NT2/D1 (cell line): ENCODE data around the gene ZNHIT1.
A peak's percentile ranks its signal among the peaks of the same experiment; 100 is the strongest.

Experiments
- DNase-seq: peaks from one replicate; pipeline ENCODE4 v3.0.0-alpha.2; 2011; ENCODE audit warnings: low read depth, low spot score
- H3K27me3 ChIP-seq: 2 replicates; pipeline ENCODE4 v1.6.0; 2011; ENCODE audit warnings: mild to moderate bottlenecking; ENCODE audit not compliant: insufficient read length, insufficient read depth
- H3K36me3 ChIP-seq: 2 replicates; pipeline ENCODE4 v1.6.1; 2011; ENCODE audit warnings: mild to moderate bottlenecking, low read length, mixed read lengths; ENCODE audit not compliant: insufficient read depth, insufficient read length
- H3K4me1 ChIP-seq: 2 replicates; pipeline ENCODE4 v1.5.1; 2011; ENCODE audit not compliant: insufficient read depth, insufficient read length
- H3K4me3 ChIP-seq: 2 replicates; pipeline ENCODE4 v1.5.1; 2011; ENCODE audit warnings: low read depth; ENCODE audit not compliant: insufficient read length
- H3K9ac ChIP-seq: 2 replicates; pipeline ENCODE4 v1.6.0; 2011; ENCODE audit warnings: low read depth; ENCODE audit not compliant: insufficient read length
- H3K9me3 ChIP-seq: 2 replicates; pipeline ENCODE4 v1.5.1; 2011; ENCODE audit warnings: mild to moderate bottlenecking, low read length; ENCODE audit not compliant: insufficient read depth
- SUZ12 ChIP-seq: IDR thresholded peaks from 2 replicates; pipeline ENCODE4 v1.6.1; 2011; ENCODE audit not compliant: insufficient read length, insufficient read depth; ENCODE audit errors: extremely low read depth
- YY1 ChIP-seq: IDR thresholded peaks from 2 replicates; pipeline ENCODE4 v1.6.1; 2011; ENCODE audit not compliant: insufficient read length, insufficient read depth
- ZNF274 ChIP-seq: IDR thresholded peaks from 2 replicates; pipeline ENCODE4 v1.6.1; 2011; ENCODE audit warnings: mild to moderate bottlenecking, low read depth, low read length

The ZNHIT1 gene

DNA sequence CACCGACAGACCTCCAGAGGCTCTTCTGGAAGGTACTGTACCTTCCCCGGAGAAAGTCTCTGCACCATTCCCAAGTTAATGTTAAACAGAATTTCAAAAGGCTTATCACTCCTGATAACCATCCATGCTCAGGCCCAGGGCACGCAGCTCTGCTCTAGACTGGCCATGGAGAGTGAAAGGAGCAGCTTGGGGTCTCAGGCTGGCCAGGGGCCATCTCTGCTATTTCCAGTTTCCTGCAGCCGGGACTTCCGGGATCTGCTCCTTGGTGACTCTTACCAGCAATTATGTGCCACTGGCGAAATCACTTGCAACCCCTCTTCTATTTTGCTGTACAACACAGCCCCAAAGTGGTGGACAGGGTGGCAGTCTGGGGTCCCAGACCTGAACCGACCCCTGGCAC lies 13.7 kb downstream of the ZNHIT1 start:
- Histone ChIP-seq H3K27me3 (no peaks in the 10 kb centered on the region), H3K4me3 (peak overlapping the region; percentile 5), H3K9ac (peak overlapping the region; percentile 9), H3K4me1 (peaks cover 12% of the 10 kb centered on the region), H3K9me3 (no peaks in the 10 kb centered on the region), H3K36me3 (peaks cover 18% of the 10 kb centered on the region)
- TF ChIP-seq SUZ12: no peak
- no peak for TF ChIP-seq YY1
- TF ChIP-seq ZNF274: no peak
- DNase-seq: no peak

- no peak for DNase-seq
- no peak for TF ChIP-seq SUZ12
- no peak for TF ChIP-seq YY1
- no peak for TF ChIP-seq ZNF274
- Histone ChIP-seq H3K4me3 (peak overlapping the region; percentile 30), H3K9ac (peak overlapping the region; percentile 67), H3K9me3 (no peaks in the 10 kb centered on the region), H3K27me3 (no peaks in the 10 kb centered on the region), H3K4me1 (peaks cover 12% of the 10 kb centered on the region), H3K36me3 (peaks cover 19% of the 10 kb centered on the region)
Observed at GRCh38 chr7:101232141-101232850, 14.3 kb downstream of the ZNHIT1 start.

- Histone ChIP-seq H3K9ac (no peak overlapping the region), H3K27me3 (no peaks in the 10 kb centered on the region), H3K4me3 (no peak overlapping the region), H3K4me1 (peaks cover 18% of the 10 kb centered on the region), H3K9me3 (no peaks in the 10 kb centered on the region), H3K36me3 (peaks cover 15% of the 10 kb centered on the region)
- TF ChIP-seq SUZ12 (no peak), ZNF274 (no peak), YY1 (no peak)
- DNase-seq: no peak
Observed at GRCh38 chr7:101233907-101234547, 16.1 kb downstream of the ZNHIT1 start.

DNA sequence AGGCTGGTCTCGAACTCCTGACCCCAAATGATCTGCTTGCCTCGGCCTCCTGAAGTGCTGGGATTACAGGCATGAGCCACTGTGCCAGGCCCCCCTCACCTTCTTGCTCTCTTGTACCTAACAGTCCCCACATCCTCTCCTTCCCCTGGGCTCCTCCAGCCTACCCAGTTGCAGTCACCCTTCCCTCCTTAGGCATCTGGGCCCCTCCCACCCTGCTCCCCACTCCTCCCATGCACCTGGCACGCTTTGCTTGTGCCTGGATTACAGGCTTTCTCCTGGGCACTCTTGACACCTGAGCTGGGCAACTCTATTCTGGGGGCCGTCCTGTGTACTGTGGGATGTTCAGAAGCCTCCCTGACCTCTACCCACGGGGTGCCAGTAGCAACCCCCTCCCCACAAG lies 16.7 kb downstream of the ZNHIT1 start:
- Histone ChIP-seq H3K4me1 (peaks cover 22% of the 10 kb centered on the region), H3K9me3 (no peaks in the 10 kb centered on the region), H3K9ac (no peak overlapping the region), H3K36me3 (peaks cover 20% of the 10 kb centered on the region), H3K4me3 (no peak overlapping the region), H3K27me3 (no peaks in the 10 kb centered on the region)
- TF ChIP-seq ZNF274: no peak
- TF ChIP-seq SUZ12: no peak
- TF ChIP-seq YY1: no peak
- DNase-seq: no peak

GRCh38 chr7:101235050-101235449 lies 17.1 kb downstream of the ZNHIT1 start:
- Histone ChIP-seq H3K36me3 (peaks cover 24% of the 10 kb centered on the region), H3K9ac (no peak overlapping the region), H3K4me3 (no peak overlapping the region), H3K27me3 (no peaks in the 10 kb centered on the region), H3K4me1 (peaks cover 22% of the 10 kb centered on the region), H3K9me3 (no peaks in the 10 kb centered on the region)
- no peak for DNase-seq
- no peak for TF ChIP-seq SUZ12
- TF ChIP-seq ZNF274: no peak
- no peak for TF ChIP-seq YY1

GRCh38 chr7:101235522-101235921 lies 17.6 kb downstream of the ZNHIT1 start:
- DNase-seq: no peak
- no peak for TF ChIP-seq YY1
- TF ChIP-seq ZNF274: no peak
- no peak for TF ChIP-seq SUZ12
- H3K4me1 ChIP-seq: peaks cover 20% of the 10 kb centered on the region
- peaks cover 28% of the 10 kb centered on the region for H3K36me3 ChIP-seq
- no peaks in the 10 kb centered on the region for H3K9me3 ChIP-seq
- no peak overlapping the region for H3K4me3 ChIP-seq
- no peaks in the 10 kb centered on the region for H3K27me3 ChIP-seq
- no peak overlapping the region for H3K9ac ChIP-seq

DNA sequence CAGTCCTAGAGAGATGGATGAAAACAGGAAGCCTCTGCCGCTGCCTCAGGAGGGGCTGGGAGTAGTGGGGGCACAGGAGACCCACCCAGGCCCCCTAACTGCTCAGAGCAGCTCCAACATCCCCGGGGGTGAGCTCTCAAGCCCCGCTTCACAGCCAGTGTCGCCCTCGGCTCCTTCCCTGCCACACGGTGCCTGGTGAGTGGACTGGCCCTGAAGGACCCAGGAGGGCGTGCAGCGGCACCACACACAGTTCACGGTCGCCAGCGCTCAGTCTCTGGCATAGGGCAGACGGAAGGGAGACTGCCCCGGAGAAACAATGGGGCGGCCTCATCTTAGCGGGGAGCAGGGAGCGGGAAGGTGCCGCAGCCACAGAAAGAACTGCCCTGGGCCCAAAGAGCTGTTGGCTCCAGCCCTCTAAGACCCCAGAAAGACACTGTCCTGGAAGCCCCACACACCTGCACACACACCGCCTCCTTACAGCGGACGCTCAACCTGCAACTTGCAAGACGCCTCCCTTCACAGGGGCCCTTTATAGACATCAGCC lies 18.4 kb downstream of the ZNHIT1 start:
- DNase-seq: no peak
- Histone ChIP-seq H3K9ac (no peak overlapping the region), H3K9me3 (no peaks in the 10 kb centered on the region), H3K4me1 (peaks cover 14% of the 10 kb centered on the region), H3K4me3 (no peak overlapping the region), H3K36me3 (peaks cover 34% of the 10 kb centered on the region), H3K27me3 (no peaks in the 10 kb centered on the region)
- TF ChIP-seq ZNF274 (no peak), YY1 (no peak), SUZ12 (no peak)
